CD4-positive, alpha-beta T cell (primary cell): ENCODE measurements around the gene ACSL4. TPM values are rescaled to one million over a fixed set of nuclear protein-coding genes. Genes with fewer than 3 reads are reported as not detected.

Source experiments
- ATAC-seq: fragments of 200-7000 bp; cut with Tn5 transposase; one replicate; pipeline ENCODE4 v1.10.0; 2022; ENCODE audit warnings: mild to moderate bottlenecking; ENCODE audit not compliant: poor library complexity
- CTCF ChIA-PET: fragments of 350-600 bp; sonication (Branson Sonifier 250); formaldehyde crosslinking; loops from one replicate; lab custom pipeline; 2021; ENCODE audit warnings: antibody characterized with exemption, inconsistent platforms; lab: Charles Lee
- POLR2A ChIA-PET: fragments of 350-600 bp; sonication (Branson Sonifier 250); formaldehyde crosslinking; loops from one replicate; lab custom pipeline; 2021; ENCODE audit warnings: antibody characterized with exemption, inconsistent platforms; lab: Charles Lee
- DNase-seq, 14 experiments: peaks; one replicate each; pipeline ENCODE4 v3.0.0-alpha.2; 2013 to 2020; ENCODE audit warnings: mixed read lengths in 2 of 14
- H3K27ac ChIP-seq, 2 donors: one replicate each; pipeline versions ENCODE4 v1.5.1 to v1.7.0; 2013; ENCODE audit warnings: low read length in 2 of 2, low read depth in 1 of 2, mild to moderate bottlenecking in 1 of 2
- H3K27me3 ChIP-seq, 2 experiments: 1 replicate in 1 of 2; 2 replicates in 1 of 2; pipeline versions ENCODE4 v1.6.1 to v1.7.0; 2013; ENCODE audit warnings: low read length in 2 of 2, control low read depth in 1 of 2, mild to moderate bottlenecking in 1 of 2, moderate library complexity in 1 of 2; ENCODE audit not compliant: insufficient read depth in 2 of 2, control insufficient read depth in 1 of 2
- H3K36me3 ChIP-seq: one replicate; pipeline ENCODE4 v1.6.1; 2013; ENCODE audit warnings: low read length, control low read depth; ENCODE audit not compliant: insufficient read depth
- H3K4me1 ChIP-seq: one replicate; pipeline ENCODE4 v1.6.1; 2013; ENCODE audit warnings: low read length, control low read depth; ENCODE audit not compliant: insufficient read depth
- H3K4me3 ChIP-seq: one replicate; pipeline ENCODE4 v1.5.1; 2013; ENCODE audit warnings: mild to moderate bottlenecking, low read length, moderate library complexity
- H3K9me3 ChIP-seq, 2 experiments: 1 replicate in 1 of 2; 2 replicates in 1 of 2; pipeline versions ENCODE4 v1.6.1 to v1.7.0; 2013; ENCODE audit warnings: low read length in 2 of 2, mild to moderate bottlenecking in 2 of 2, control low read depth in 1 of 2, moderate library complexity in 1 of 2; ENCODE audit not compliant: control insufficient read depth in 1 of 2, insufficient read depth in 1 of 2
- H3K27ac Mint-ChIP-seq: one replicate; pipeline ENCODE4 v1.8.0; 2020; ENCODE audit warnings: mixed read lengths
- H3K27me3 Mint-ChIP-seq: one replicate; pipeline ENCODE4 v1.8.0; 2021; ENCODE audit warnings: mixed read lengths
- H3K36me3 Mint-ChIP-seq: one replicate; pipeline ENCODE4 v1.8.0; 2021; ENCODE audit warnings: low read depth, mixed read lengths
- H3K4me1 Mint-ChIP-seq: one replicate; pipeline ENCODE4 v1.8.0; 2021; ENCODE audit warnings: low read depth, mixed read lengths
- H3K4me3 Mint-ChIP-seq: one replicate; pipeline ENCODE4 v1.8.0; 2020; ENCODE audit warnings: mild to moderate bottlenecking, mixed read lengths
- H3K9me3 Mint-ChIP-seq: one replicate; pipeline ENCODE4 v1.8.0; 2020; ENCODE audit warnings: mixed read lengths
- intact Hi-C, 2 experiments: fragments of 100-400 bp; cut with DNase I in 1 of 2; cut with micrococcal nuclease in 1 of 2; formaldehyde crosslinking; loops; one replicate each; pipeline versions ENCODE4 v1.15.1 to v1.9.0; 2023 to 2025; cut with DNase I, micrococcal nuclease
- polyA plus RNA-seq, 2 donors: library from polyadenylated mRNA; unstranded; fragments of 120-200 nt; gene quantifications; one replicate each; pipeline ENCODE4 v1.2.1, GENCODE V29; 2013
- total RNA-seq, 174 experiments: library from RNA in 2 of 174; stranded (reverse) in 2 of 174; gene quantifications; one replicate each; pipeline ENCODE4 v1.2.3 and lab custom pipeline; 2021 to 2026
- TF ChIP-seq, protein P1 (sequence below): fragments of 200-600 bp; IDR thresholded peaks from one replicate; pipeline ENCODE4 v1.8.0; 2022; ENCODE audit warnings: antibody characterized with exemption, mild to moderate bottlenecking

ACSL4 gene
- total RNA-seq, result 10 to 100 TPM; 11.1 to 14.5 TPM
- 22.0 TPM for polyA plus RNA-seq (2013, experiment 1 of 2)
- polyA plus RNA-seq (2013, experiment 2 of 2), result 21.2 TPM
- total RNA-seq (lab: John Stamatoyannopoulos, UW), result 30.5 to 339 (median 98.7) reads per million in 172 experiments

DNA sequence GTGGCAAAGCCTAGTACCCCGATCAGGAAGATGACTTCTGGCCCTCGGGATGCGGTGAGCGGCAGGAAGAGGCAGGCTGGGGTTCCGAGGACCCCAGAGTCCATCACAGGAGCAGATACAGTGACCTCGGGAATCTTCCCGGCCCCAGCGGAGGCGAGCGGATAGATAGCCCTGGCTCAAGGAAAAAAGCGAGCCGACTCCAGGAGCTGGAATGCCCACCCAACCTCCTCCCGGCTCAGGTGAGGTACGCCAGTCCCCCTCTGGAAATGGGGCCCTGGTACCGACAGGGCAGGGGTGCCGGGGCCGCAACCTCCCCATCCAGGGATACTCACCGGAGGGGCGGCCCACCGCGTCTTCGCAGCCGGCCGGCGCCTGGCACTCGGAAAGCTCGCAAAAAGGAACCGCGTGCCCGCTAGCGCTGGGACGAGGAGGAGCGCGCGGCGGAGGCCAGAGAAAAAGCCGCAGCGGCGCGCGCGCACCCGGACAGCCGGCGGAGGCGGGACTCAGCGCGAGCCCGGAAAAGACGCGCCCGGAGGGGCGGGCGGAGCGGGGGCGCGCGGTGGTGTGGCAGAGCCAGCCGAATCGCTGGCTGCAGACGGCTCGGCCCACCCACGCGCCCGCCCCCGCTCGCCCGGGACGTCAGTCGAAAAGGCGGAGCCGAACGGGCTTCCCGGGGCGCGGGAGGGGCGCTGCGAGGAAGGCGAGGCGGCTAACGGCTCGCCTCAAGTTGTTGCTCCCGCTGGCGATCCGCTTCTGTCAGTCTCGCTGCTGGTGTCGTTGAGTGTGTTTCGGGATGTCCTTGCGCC, at the start of gene ACSL4:
ACSL4 (minus strand) TSS at position 451 of the 806 bp plus-strand sequence. CDS start 49,894 bp downstream, outside the sequence.
- Mint-ChIP-seq H3K36me3 (peaks cover 12% of the 10 kb centered on the region), H3K4me1 (peaks cover 47% of the 10 kb centered on the region), H3K27ac (peak within 1 kb of the TSS; percentile 91), H3K9me3 (no peaks in the 10 kb centered on the region), H3K4me3 (peak within 1 kb of the TSS; percentile 94), H3K27me3 (no peaks in the 10 kb centered on the region)
- intact Hi-C loops, result loop anchor here (5.0 to 10.0 kb wide), 4 partner anchors 196 to 1952 kb away; partner anchors contain the start of genes ALG13 (in 1 of the 2), AMMECR1 (in 1 of the 2), NXT2 (in 1 of the 2) and TMEM164 (in 1 of the 2)
- TF ChIP-seq, protein P1, sequence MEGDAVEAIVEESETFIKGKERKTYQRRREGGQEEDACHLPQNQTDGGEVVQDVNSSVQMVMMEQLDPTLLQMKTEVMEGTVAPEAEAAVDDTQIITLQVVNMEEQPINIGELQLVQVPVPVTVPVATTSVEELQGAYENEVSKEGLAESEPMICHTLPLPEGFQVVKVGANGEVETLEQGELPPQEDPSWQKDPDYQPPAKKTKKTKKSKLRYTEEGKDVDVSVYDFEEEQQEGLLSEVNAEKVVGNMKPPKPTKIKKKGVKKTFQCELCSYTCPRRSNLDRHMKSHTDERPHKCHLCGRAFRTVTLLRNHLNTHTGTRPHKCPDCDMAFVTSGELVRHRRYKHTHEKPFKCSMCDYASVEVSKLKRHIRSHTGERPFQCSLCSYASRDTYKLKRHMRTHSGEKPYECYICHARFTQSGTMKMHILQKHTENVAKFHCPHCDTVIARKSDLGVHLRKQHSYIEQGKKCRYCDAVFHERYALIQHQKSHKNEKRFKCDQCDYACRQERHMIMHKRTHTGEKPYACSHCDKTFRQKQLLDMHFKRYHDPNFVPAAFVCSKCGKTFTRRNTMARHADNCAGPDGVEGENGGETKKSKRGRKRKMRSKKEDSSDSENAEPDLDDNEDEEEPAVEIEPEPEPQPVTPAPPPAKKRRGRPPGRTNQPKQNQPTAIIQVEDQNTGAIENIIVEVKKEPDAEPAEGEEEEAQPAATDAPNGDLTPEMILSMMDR, result no peak
- DNase-seq (peak; percentile 65 to 92 (median 82)), ATAC-seq (peak; percentile 86)
- CTCF ChIA-PET, result interaction anchor here (1.5 to 1.7 kb wide), 2 partner anchors 18 to 20 kb away, joined by 3 to 8 read pairs; no protein-coding TSS in a partner anchor
- no peaks in the 10 kb centered on the region for H3K27me3 ChIP-seq
- no peaks in the 10 kb centered on the region for H3K36me3 ChIP-seq
- POLR2A ChIA-PET, result interaction anchor here (0.6 to 3.5 kb wide), 5 partner anchors 14 to 585 kb away, joined by 3 to 20 read pairs (median 5); partner anchors contain the start of genes AMMECR1 and NXT2
- peak within 1 kb of the TSS; percentile 96 for H3K4me3 ChIP-seq
- peak within 1 kb of the TSS; percentile 69 to 82 for H3K27ac ChIP-seq
- H3K9me3 ChIP-seq, result no peaks in the 10 kb centered on the region
- peaks cover 4% of the 10 kb centered on the region for H3K4me1 ChIP-seq

DNA sequence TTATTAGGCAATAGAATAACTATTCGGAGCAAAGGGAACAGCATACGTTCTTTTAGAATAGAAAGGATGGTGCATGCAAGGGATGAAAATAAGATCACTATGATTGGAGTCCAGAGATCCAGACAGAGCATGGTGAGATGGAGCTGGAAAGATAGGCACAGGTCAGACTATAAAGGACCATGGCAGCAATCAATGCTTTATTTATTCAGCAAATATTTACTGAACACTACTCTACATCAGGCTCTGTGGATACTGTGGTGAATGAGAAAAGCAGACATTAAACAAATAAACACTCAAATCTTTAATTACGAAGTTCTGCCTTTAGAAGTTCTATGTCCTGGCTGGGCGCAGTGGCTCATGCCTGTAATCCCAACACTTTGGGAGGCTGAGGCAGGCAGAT, 44.7 kb upstream of the ACSL4 start:
- intact Hi-C loops, result no loop called here
- DNase-seq (no peak), ATAC-seq (no peak)
- CTCF ChIA-PET, result no interaction called here
- H3K27me3 ChIP-seq, result no peaks in the 10 kb centered on the region
- Mint-ChIP-seq H3K36me3 (no peaks in the 10 kb centered on the region), H3K27ac (no peak overlapping the region), H3K4me1 (peaks cover 4% of the 10 kb centered on the region), H3K27me3 (no peaks in the 10 kb centered on the region), H3K9me3 (no peaks in the 10 kb centered on the region), H3K4me3 (no peak overlapping the region)
- no peaks in the 10 kb centered on the region for H3K36me3 ChIP-seq
- no peaks in the 10 kb centered on the region for H3K9me3 ChIP-seq
- no peak overlapping the region for H3K27ac ChIP-seq
- no peak overlapping the region for H3K4me3 ChIP-seq
- H3K4me1 ChIP-seq, result no peaks in the 10 kb centered on the region
- POLR2A ChIA-PET, result no interaction called here
- TF ChIP-seq, protein P1, result no peak

DNA sequence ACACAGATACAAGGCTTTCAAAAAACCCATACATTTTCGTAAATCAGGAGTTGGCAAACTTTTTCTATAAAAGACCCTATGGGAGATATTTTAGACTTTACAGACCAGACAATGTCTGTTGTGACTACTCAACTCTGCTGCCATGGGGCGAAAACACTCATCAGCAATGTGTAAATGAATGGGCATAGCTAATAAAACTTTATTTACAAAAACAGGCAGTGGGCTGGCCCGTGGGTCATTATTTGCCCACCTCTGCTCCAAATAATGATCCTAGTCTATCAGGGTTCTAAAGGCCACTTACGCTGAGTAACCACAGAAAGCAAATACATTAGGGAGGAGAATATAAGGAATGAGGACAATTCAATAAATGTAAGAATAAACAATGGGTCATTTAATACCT, 43.9 kb upstream of the ACSL4 start:
- H3K27ac ChIP-seq, result no peak overlapping the region
- intact Hi-C loops, result no loop called here
- no peaks in the 10 kb centered on the region for H3K27me3 Mint-ChIP-seq
- ATAC-seq (no peak), DNase-seq (no peak)
- no peaks in the 10 kb centered on the region for H3K9me3 Mint-ChIP-seq
- no peak overlapping the region for H3K27ac Mint-ChIP-seq
- TF ChIP-seq, protein P1, result no peak
- no peaks in the 10 kb centered on the region for H3K36me3 Mint-ChIP-seq
- H3K4me1 Mint-ChIP-seq, result no peaks in the 10 kb centered on the region
- no peaks in the 10 kb centered on the region for H3K9me3 ChIP-seq
- no peak overlapping the region for H3K4me3 ChIP-seq
- ChIA-PET POLR2A (no interaction called here), CTCF (no interaction called here)
- no peaks in the 10 kb centered on the region for H3K27me3 ChIP-seq
- H3K4me1 ChIP-seq, result no peaks in the 10 kb centered on the region
- no peak overlapping the region for H3K4me3 Mint-ChIP-seq
- H3K36me3 ChIP-seq, result no peaks in the 10 kb centered on the region
